NCI-H82 treated with DMSO at 0.1 percent for 48 hours (cell line): ENCODE measurements around the gene TMEM107.
A peak's percentile ranks its signal among the peaks of the same experiment; 100 is the strongest.

Source experiments
- DNase-seq: peaks from one replicate; lab custom pipeline; 2025; ENCODE audit not compliant: unreplicated experiment; lab: John Stamatoyannopoulos, UW

The TMEM107 gene

GRCh38 chr17:8189711-8190477 lies 13.7 kb upstream of the TMEM107 start, which contains the start of gene BORCS6:
Gene BORCS6 (minus strand): TSS chr17:8190180. CDS start chr17:8190140, 40 bp downstream.
- DNase-seq, result peak; percentile 99

- no peak for DNase-seq
These were observed 13.0 kb upstream of the TMEM107 start for GRCh38 chr17:8189041-8189710.

- no peak for DNase-seq
These were observed 12.2 kb upstream of the TMEM107 start for GRCh38 chr17:8188263-8188839.

GRCh38 chr17:8187517-8188262 lies 11.5 kb upstream of the TMEM107 start:
- DNase-seq, result peak; percentile 99

GRCh38 chr17:8186787-8187516 lies 10.8 kb upstream of the TMEM107 start:
- DNase-seq, result peak; percentile 97

GRCh38 chr17:8186446-8186786 lies 10.2 kb upstream of the TMEM107 start:
- DNase-seq, result no peak

- peak; percentile 82 for DNase-seq
These were observed 9.6 kb upstream of the TMEM107 start for GRCh38 chr17:8185582-8186445.

GRCh38 chr17:8176998-8177731 lies 985 bp upstream of the TMEM107 start:
- no peak for DNase-seq

GRCh38 chr17:8175795-8176196 lies 384 bp downstream of the TMEM107 start:
- no peak for DNase-seq

- DNase-seq, result no peak
These were observed 2.3 kb downstream of the TMEM107 start for GRCh38 chr17:8173871-8174322.

GRCh38 chr17:8173056-8173870 lies 2.9 kb downstream of the TMEM107 start:
- DNase-seq, result peak; percentile 99

- peak; percentile 77 for DNase-seq
These were observed 6.0 kb downstream of the TMEM107 start for GRCh38 chr17:8170186-8170585.

GRCh38 chr17:8167526-8167925 lies 8.7 kb downstream of the TMEM107 start:
- no peak for DNase-seq

- DNase-seq, result no peak
These were observed 9.4 kb downstream of the TMEM107 start for GRCh38 chr17:8166731-8167130.

- no peak for DNase-seq
These were observed 11.4 kb downstream of the TMEM107 start for GRCh38 chr17:8164815-8165131.

GRCh38 chr17:8163978-8164814 lies 12.0 kb downstream of the TMEM107 start:
- peak; percentile 89 for DNase-seq
